Activated CD4-positive, CD25-positive, alpha-beta regulatory T cell treated with anti-CD3 and anti-CD28 coated beads, Interleukin-2, amount 50 U/mL, for 24 hours (primary cell): ENCODE data around the gene GLO1.
"Not testable (repeated sequence)": the region's sequence is repeated elsewhere in the genome, so short reads cannot be mapped to it uniquely, and the experiment has no call there.

ENCODE experiments used
- ATAC-seq, 2 donors: fragments of 150-1000 bp; cut with Tn5 transposase; one replicate each; pipeline ENCODE4 v1.10.0; 2021; ENCODE audit warnings: mild to moderate bottlenecking in 1 of 2, moderate library complexity in 1 of 2

The GLO1 gene

GRCh38 chr6:38703949-38704590 is 1.1 kb upstream of the GLO1 start:
- ATAC-seq = no peak

GRCh38 chr6:38701551-38701950 is 1.4 kb downstream of the GLO1 start:
- ATAC-seq = no peak

GRCh38 chr6:38699702-38700101 is 3.2 kb downstream of the GLO1 start:
- ATAC-seq = not testable (repeated sequence)

- no peak for ATAC-seq
These were observed 5.1 kb downstream of the GLO1 start for GRCh38 chr6:38697846-38698245.

GRCh38 chr6:38696345-38696744 is 6.6 kb downstream of the GLO1 start:
- no peak for ATAC-seq

GRCh38 chr6:38695933-38696332 is 7.0 kb downstream of the GLO1 start:
- ATAC-seq = no peak

- ATAC-seq = no peak
These were observed 7.6 kb downstream of the GLO1 start for GRCh38 chr6:38695227-38695900.

GRCh38 chr6:38688579-38689087 is 14.3 kb downstream of the GLO1 start:
- ATAC-seq = no peak

GRCh38 chr6:38687549-38687948 is 15.4 kb downstream of the GLO1 start:
- no peak for ATAC-seq

- ATAC-seq = no peak
These were observed 15.9 kb downstream of the GLO1 start for GRCh38 chr6:38687043-38687353.

- no peak for ATAC-seq
These were observed 16.5 kb downstream of the GLO1 start for GRCh38 chr6:38686270-38687042.

GRCh38 chr6:38684904-38685303 is 18.0 kb downstream of the GLO1 start:
- ATAC-seq = no peak

GRCh38 chr6:38684237-38684636 is 18.7 kb downstream of the GLO1 start:
- ATAC-seq = no peak

- no peak for ATAC-seq
These were observed 21.1 kb downstream of the GLO1 start for GRCh38 chr6:38681850-38682249.

- no peak for ATAC-seq
These were observed 23.3 kb downstream of the GLO1 start for GRCh38 chr6:38679668-38680067.

GRCh38 chr6:38678178-38678760 is 24.7 kb downstream of the GLO1 start:
- ATAC-seq = no peak

GRCh38 chr6:38676974-38677544 is 25.9 kb downstream of the GLO1 start:
- ATAC-seq = no peak

GRCh38 chr6:38676236-38676973 is 26.5 kb downstream of the GLO1 start:
- no peak for ATAC-seq

- ATAC-seq = peak in 1 of 2 donors; percentile 54
These were observed 29.4 kb downstream of the GLO1 start for GRCh38 chr6:38673397-38674165.

- peak; percentile 74 to 80 for ATAC-seq
These were observed 31.0 kb downstream of the GLO1 start for GRCh38 chr6:38671885-38672467.
